Keratinocyte (primary cell): ENCODE measurements around the gene FAM83E. TPM values are rescaled to one million over a fixed set of nuclear protein-coding genes. Genes with fewer than 3 reads are reported as not detected.

Experiments
- DNase-seq: peaks from one replicate; pipeline ENCODE4 v3.0.0-alpha.2; 2011; ENCODE audit warnings: low read depth, missing footprints, low spot score
- FAIRE-seq: peaks from 2 replicates; lab custom pipeline; 2011; peaks lifted over from hg19 to GRCh38; lab: Jason Lieb, UNC
- H2AFZ ChIP-seq: 2 replicates; pipeline ENCODE4 v1.6.0; 2012; ENCODE audit warnings: low read length, control low read depth, inconsistent platforms; ENCODE audit not compliant: control insufficient read depth
- H3K27ac ChIP-seq: 2 replicates; pipeline ENCODE4 v1.5.1; 2011; ENCODE audit warnings: low read length; ENCODE audit not compliant: control insufficient read depth, insufficient read depth
- H3K27me3 ChIP-seq: 3 replicates; pipeline ENCODE4 v1.6.0; 2011; ENCODE audit warnings: low read length; ENCODE audit not compliant: control insufficient read depth, insufficient read depth; ENCODE audit errors: extremely low read depth
- H3K36me3 ChIP-seq, 2 experiments: 2 replicates in 1 of 2; 3 replicates in 1 of 2; pipeline ENCODE4 v1.5.1; 2011; ENCODE audit warnings: low read length in 2 of 2, mild to moderate bottlenecking in 1 of 2; ENCODE audit not compliant: control insufficient read depth in 2 of 2, insufficient read depth in 2 of 2; ENCODE audit errors: extremely low read depth in 1 of 2
- H3K4me1 ChIP-seq: 3 replicates; pipeline ENCODE4 v1.5.1; 2011; ENCODE audit warnings: low read length; ENCODE audit not compliant: control insufficient read depth, insufficient read depth; ENCODE audit errors: extremely low read depth
- H3K4me2 ChIP-seq: 3 replicates; pipeline ENCODE4 v1.6.0; 2011; ENCODE audit warnings: low read depth, low read length; ENCODE audit not compliant: control insufficient read depth, insufficient read depth; ENCODE audit errors: extremely low read depth
- H3K4me3 ChIP-seq, 3 experiments: fragments of 200-600 bp in 1 of 3; sonication (generic) in 1 of 3; 2 replicates in 2 of 3; 3 replicates in 1 of 3; pipeline ENCODE4 v1.5.1; 2011 to 2016; ENCODE audit warnings: low read length in 3 of 3, mild to moderate bottlenecking in 3 of 3, control low read depth in 2 of 3, inconsistent platforms in 1 of 3, low read depth in 1 of 3, mixed read lengths in 1 of 3, mixed run types in 1 of 3, moderate library complexity in 1 of 3; ENCODE audit not compliant: control insufficient read depth in 2 of 3, insufficient read depth in 2 of 3; ENCODE audit errors: extremely low read depth in 1 of 3
- H3K79me2 ChIP-seq: 2 replicates; pipeline ENCODE4 v1.6.0; 2012; ENCODE audit warnings: low read length; ENCODE audit not compliant: control insufficient read depth, insufficient read depth
- H3K9ac ChIP-seq: 3 replicates; pipeline ENCODE4 v1.6.0; 2011; ENCODE audit warnings: low read length; ENCODE audit not compliant: control insufficient read depth, insufficient read depth; ENCODE audit errors: extremely low read depth
- H3K9me1 ChIP-seq: 3 replicates; pipeline ENCODE4 v1.6.0; 2011; ENCODE audit warnings: low read length; ENCODE audit not compliant: control insufficient read depth, insufficient read depth; ENCODE audit errors: extremely low read depth
- H3K9me3 ChIP-seq: 2 replicates; pipeline ENCODE4 v1.5.1; 2012; ENCODE audit warnings: low read depth, low read length; ENCODE audit not compliant: control insufficient read depth
- H4K20me1 ChIP-seq: 3 replicates; pipeline ENCODE4 v1.6.0; 2011; ENCODE audit warnings: low read length; ENCODE audit not compliant: control insufficient read depth, insufficient read depth; ENCODE audit errors: extremely low read depth
- CTCF ChIP-seq, 3 experiments: IDR thresholded peaks in 1 of 3; conservative IDR thresholded peaks in 1 of 3; optimal IDR thresholded peaks in 1 of 3; 2 replicates in 2 of 3; 3 replicates in 1 of 3; pipeline versions ENCODE3 to v1.5.1; 2011; ENCODE audit warnings: low read length in 3 of 3, mild to moderate bottlenecking in 3 of 3, moderate library complexity in 2 of 3, control low read depth in 1 of 3, inconsistent platforms in 1 of 3; ENCODE audit not compliant: insufficient read depth in 2 of 3; ENCODE audit errors: extremely low read depth in 1 of 3
- EZH2 ChIP-seq: IDR thresholded peaks from one replicate; pipeline ENCODE4 v1.6.1; 2012; ENCODE audit warnings: inconsistent platforms, mild to moderate bottlenecking, low read length, moderate library complexity
- dilution Hi-C: fragments of 300-500 bp; cut with MboI; formaldehyde crosslinking; loops from one replicate; pipeline ENCODE4 v1.7.0; 2020; ENCODE audit warnings: low sequenced_read_pairs; ENCODE audit not compliant: extremely low pct_ligation_motif_present
- polyA plus RNA-seq, 5 experiments: library from polyadenylated mRNA; depleted of rRNA in 3 of 5; stranded (reverse) in 3 of 5; stranded (forward) in 1 of 5; unstranded in 1 of 5; fragments of >200 nt; gene quantifications; 1 replicate in 1 of 5; 2 replicates in 3 of 5; 3 replicates in 1 of 5; pipeline versions ENCODE4 v1.2.1 to v1.2.3, GENCODE V29; 2011 to 2012; ENCODE audit warnings: missing spikeins in 2 of 5, low read depth in 1 of 5, low replicate concordance in 1 of 5

The FAM83E gene
- polyA plus RNA-seq, 1 donor (not counting 4 experiments of a cell fraction or from before 2014, with no cell fraction given) = 0.17 TPM

- Histone ChIP-seq H3K9me3 (no peaks in the 10 kb centered on the region), H3K27ac (no peak overlapping the region), H2AFZ (no peak overlapping the region), H3K27me3 (no peaks in the 10 kb centered on the region), H3K4me3 (no peak overlapping the region), H3K4me2 (no peak overlapping the region), H3K9ac (no peak overlapping the region), H3K9me1 (no peaks in the 10 kb centered on the region), H3K79me2 (no peaks in the 10 kb centered on the region), H3K4me1 (peaks cover 15% of the 10 kb centered on the region), H4K20me1 (no peaks in the 10 kb centered on the region), H3K36me3 (no peaks in the 10 kb centered on the region)
- dilution Hi-C loops = no loop called here
- DNase-seq = no peak
- TF ChIP-seq EZH2 (no peak), CTCF (optimal IDR thresholded peaks at IDR 0.05 in 1 of 3, IDR thresholded peaks at IDR 0.05 in 1 of 3, conservative IDR thresholded peaks at IDR 0.05 in 1 of 3; ENCODE audit: extremely low read depth in 1 of 3, insufficient read depth in 2 of 3, low read length in 3 of 3) (no peak)
- FAIRE-seq = no peak
These were observed 45.1 kb downstream of the FAM83E start for GRCh38 chr19:48569814-48570213.

- peaks cover 10% of the 10 kb centered on the region for H3K4me1 ChIP-seq
- H3K79me2 ChIP-seq = no peaks in the 10 kb centered on the region
- DNase-seq (no peak), FAIRE-seq (peak; percentile 73)
- H2AFZ ChIP-seq = peak overlapping the region; percentile 54
- peak overlapping the region; percentile 50 for H3K9ac ChIP-seq
- no peak for TF ChIP-seq CTCF (optimal IDR thresholded peaks at IDR 0.05 in 1 of 3, IDR thresholded peaks at IDR 0.05 in 1 of 3, conservative IDR thresholded peaks at IDR 0.05 in 1 of 3; ENCODE audit: extremely low read depth in 1 of 3, insufficient read depth in 2 of 3, low read length in 3 of 3)
- H3K9me3 ChIP-seq = no peaks in the 10 kb centered on the region
- no peak overlapping the region for H3K27ac ChIP-seq
- H3K4me2 ChIP-seq = peak overlapping the region; percentile 72
- dilution Hi-C loops = no loop called here
- H3K36me3 ChIP-seq = no peaks in the 10 kb centered on the region
- peak overlapping the region in 2 of 3 experiments; percentile 15 to 34 for H3K4me3 ChIP-seq
- H3K9me1 ChIP-seq = no peaks in the 10 kb centered on the region
- no peaks in the 10 kb centered on the region for H4K20me1 ChIP-seq
- H3K27me3 ChIP-seq = no peaks in the 10 kb centered on the region
These were observed 46.5 kb downstream of the FAM83E start for GRCh38 chr19:48568345-48568886.
